K562 (cell line): ENCODE measurements around the gene NMNAT2. TPM values are rescaled to one million over a fixed set of nuclear protein-coding genes. Genes with fewer than 3 reads are reported as not detected.

Source experiments
- CEBPB ChIP-seq: fragments of 450-650 bp; IDR thresholded peaks from 2 replicates; pipeline ENCODE4 v1.6.1; 2016; ENCODE audit warnings: missing genetic modification characterization, missing compliant biosample characterization
- CXXC5 ChIP-seq: fragments of 250-450 bp; sonication (Bioruptor Pico); IDR thresholded peaks from 2 replicates; pipeline ENCODE4 v1.8.0; 2022; ENCODE audit warnings: inconsistent platforms, mild to moderate bottlenecking, moderate library complexity
- FOS ChIP-seq: IDR thresholded peaks from 3 replicates; pipeline ENCODE4 v1.6.1; 2011; ENCODE audit not compliant: insufficient read length; ENCODE audit errors: extremely low read depth
- NFYB ChIP-seq: IDR thresholded peaks from 2 replicates; pipeline ENCODE4 v1.6.1; 2011; ENCODE audit warnings: mild to moderate bottlenecking, moderate library complexity; ENCODE audit not compliant: insufficient read length; ENCODE audit errors: extremely low read depth
- PHB ChIP-seq: fragments of 250-450 bp; sonication (Bioruptor Pico); IDR thresholded peaks from 2 replicates; pipeline ENCODE4 v1.5.0; 2021
- RAD21 ChIP-seq, 2 experiments: fragments of 250-450 bp in 1 of 2; fragments of 450-650 bp in 1 of 2; sonication (Bioruptor Pico) in 1 of 2; formaldehyde crosslinking in 1 of 2; IDR thresholded peaks in 1 of 2; conservative IDR thresholded peaks in 1 of 2; 2 replicates each; pipeline versions ENCODE4 v1.4.0 to v1.8.0; 2020 to 2022; ENCODE audit warnings: mild to moderate bottlenecking in 2 of 2, moderate library complexity in 1 of 2
- SMAD2 ChIP-seq: fragments of 150-350 bp; IDR thresholded peaks from 2 replicates; pipeline ENCODE4 v1.6.1; 2014; ENCODE audit warnings: low read depth, mild to moderate bottlenecking, low read length
- SOX6 ChIP-seq: fragments of 450-650 bp; IDR thresholded peaks from 2 replicates; pipeline ENCODE4 v1.6.1; 2014; ENCODE audit warnings: mild to moderate bottlenecking
- ZNF197 ChIP-seq: fragments of 200-800 bp; sonication (Bioruptor generic); IDR thresholded peaks from 2 replicates; pipeline ENCODE4 v1.6.1; 2016; ENCODE audit warnings: low read depth, missing genetic modification characterization, missing compliant biosample characterization
- polyA plus RNA-seq, 8 experiments: library from polyadenylated mRNA; depleted of rRNA in 4 of 8; stranded (reverse) in 5 of 8; unstranded in 3 of 8; fragments of >200 nt; fragmentation: Nextera tagmentation in 2 of 8; fragmentation: Illumina TruSeq in 1 of 8; extraction: Ambion mirVana in 2 of 8; extraction: Trizol in 1 of 8; gene quantifications; 2 replicates each; pipeline versions ENCODE4 v1.2.1 to v1.2.3, GENCODE V29; 2011 to 2014; ENCODE audit warnings: inconsistent platforms in 1 of 8, missing spikeins in 1 of 8
- total RNA-seq, 7 experiments: library from RNA; depleted of rRNA in 6 of 7; stranded (reverse); fragments of >200 nt in 6 of 7; fragmentation: Illumina TruSeq in 2 of 7; extraction: Trizol in 2 of 7; gene quantifications; 2 replicates each; pipeline versions ENCODE4 v1.2.1 to v1.2.3, GENCODE V29; 2011 to 2021; ENCODE audit warnings: low replicate concordance in 1 of 7
- TF ChIP-seq, protein P1 (sequence below): fragments of 250-450 bp; sonication (Bioruptor Pico); IDR thresholded peaks from 2 replicates; pipeline ENCODE4 v1.5.1; 2021; ENCODE audit warnings: mild to moderate bottlenecking

Gene NMNAT2
- total and polyA plus RNA-seq, 9 of the 15 experiments (the other 6 are each of a cell fraction or from before 2014, with no cell fraction given) = not detected

DNA sequence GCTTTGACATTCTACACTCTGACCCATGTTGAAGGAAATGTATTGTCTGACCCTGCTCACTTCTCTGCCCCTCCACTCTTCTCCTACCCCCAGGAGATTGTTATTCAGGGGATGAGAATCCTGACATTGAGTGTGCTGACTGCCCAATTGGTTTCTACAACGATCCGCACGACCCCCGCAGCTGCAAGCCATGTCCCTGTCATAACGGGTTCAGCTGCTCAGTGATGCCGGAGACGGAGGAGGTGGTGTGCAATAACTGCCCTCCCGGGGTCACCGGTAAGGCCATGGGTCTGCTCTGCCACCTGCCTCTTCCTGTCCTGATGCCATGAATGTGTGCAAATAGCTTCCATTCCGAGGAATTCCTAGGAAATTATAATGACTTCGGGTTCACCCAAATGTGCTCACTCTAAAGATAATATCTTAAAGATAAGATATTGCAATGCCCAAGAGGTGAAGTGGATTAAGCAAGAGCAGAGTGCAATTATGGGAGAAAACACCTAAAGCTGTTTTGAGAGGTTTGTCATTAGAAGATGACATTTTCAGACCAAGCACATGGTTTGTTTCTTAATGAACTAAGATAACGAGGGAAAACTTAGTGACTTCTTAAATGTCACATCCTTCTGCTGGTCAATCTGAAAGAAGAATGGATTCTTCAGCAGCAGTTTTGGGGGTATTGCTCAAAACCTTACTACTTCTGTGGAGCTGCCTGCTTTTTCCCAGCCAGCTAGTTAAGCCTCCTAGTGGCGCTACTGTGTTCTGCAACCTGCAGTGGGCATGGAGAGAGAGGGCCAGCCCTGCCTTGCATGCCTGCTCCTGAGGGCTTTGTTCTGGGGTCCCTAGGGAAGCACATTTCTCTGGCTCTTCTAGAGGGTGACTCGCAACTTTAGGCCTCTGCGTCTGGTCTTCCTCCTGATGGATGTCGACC is 190.5 kb downstream of the NMNAT2 start (continued):
- no peak for TF ChIP-seq ZNF197 (CRISPR knock-in tag)
- peak; percentile 22; the same call in 1 of the 2 replicates for TF ChIP-seq CEBPB (tag)
- TF ChIP-seq CXXC5 (CRISPR knock-in tag) = no peak
- TF ChIP-seq, protein P1, sequence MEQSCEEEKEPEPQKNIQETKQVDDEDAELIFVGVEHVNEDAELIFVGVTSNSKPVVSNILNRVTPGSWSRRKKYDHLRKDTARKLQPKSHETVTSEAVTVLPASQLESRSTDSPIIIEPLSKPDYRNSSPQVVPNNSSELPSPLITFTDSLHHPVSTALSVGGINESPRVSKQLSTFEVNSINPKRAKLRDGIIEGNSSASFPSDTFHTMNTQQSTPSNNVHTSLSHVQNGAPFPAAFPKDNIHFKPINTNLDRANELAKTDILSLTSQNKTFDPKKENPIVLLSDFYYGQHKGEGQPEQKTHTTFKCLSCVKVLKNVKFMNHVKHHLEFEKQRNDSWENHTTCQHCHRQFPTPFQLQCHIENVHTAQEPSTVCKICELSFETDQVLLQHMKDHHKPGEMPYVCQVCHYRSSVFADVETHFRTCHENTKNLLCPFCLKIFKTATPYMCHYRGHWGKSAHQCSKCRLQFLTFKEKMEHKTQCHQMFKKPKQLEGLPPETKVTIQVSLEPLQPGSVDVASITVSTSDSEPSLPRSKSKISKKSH (CRISPR knock-in tag) = no peak
- TF ChIP-seq SOX6 = no peak
- no peak for TF ChIP-seq PHB (CRISPR knock-in tag)
- TF ChIP-seq RAD21 (CRISPR knock-in tag; conservative IDR thresholded peaks at IDR 0.05 in 1 of 2, IDR thresholded peaks at IDR 0.05 in 1 of 2) = peak; percentile 37 to 62; a peak in 3 of 4 replicates
- TF ChIP-seq NFYB = no peak
- no peak for TF ChIP-seq FOS
- no peak for TF ChIP-seq SMAD2
